Measurements from ENCODE around the gene RETREG1. TPM values are rescaled to one million over a fixed set of nuclear protein-coding genes. Genes with fewer than 3 reads are reported as not detected.

RETREG1 gene
- total and polyA plus RNA-seq, 2 experiments from 2014 or later = 2.3 to 3.6 TPM

GRCh38 chr5:16515532-16515931 is 101.3 kb downstream of the RETREG1 start:
- H2AFZ ChIP-seq = no peak overlapping the region

More at GRCh38 chr5:16515532-16515931, 101.3 kb downstream of the RETREG1 start:
- Mint-ChIP-seq H3K36me3 (ENCODE audit: low read depth) (no peaks in the 10 kb centered on the region), H3K4me3 (no peak overlapping the region), H3K4me1 (no peaks in the 10 kb centered on the region), H3K27ac (no peak overlapping the region), H3K27me3 (ENCODE audit: insufficient read depth, low read depth, poor library complexity) (no peaks in the 10 kb centered on the region), H3K9me3 (no peaks in the 10 kb centered on the region)
- no peak overlapping the region for H3K27ac ChIP-seq (ENCODE audit: low read depth)
- H3K27me3 ChIP-seq (ENCODE audit: insufficient read depth) = no peaks in the 10 kb centered on the region
- no peaks in the 10 kb centered on the region for H4K20me1 ChIP-seq (replicated peaks; ENCODE audit: insufficient read depth)
- no peaks in the 10 kb centered on the region for H3K4me1 ChIP-seq (ENCODE audit: insufficient read depth)
- no peaks in the 10 kb centered on the region for H3K36me3 ChIP-seq (ENCODE audit: insufficient read depth)
- TF ChIP-seq ZNF331 (CRISPR knock-in tag; IDR thresholded peaks at IDR 0.05; ENCODE audit: low read depth) = no peak
- no peak for TF ChIP-seq REST (IDR thresholded peaks at IDR 0.05; ENCODE audit: unreplicated experiment)
- no peak for TF ChIP-seq NANOG (IDR thresholded peaks at IDR 0.05; ENCODE audit: borderline replicate concordance)
- no peak for TF ChIP-seq EZH2 (IDR thresholded peaks at IDR 0.05; ENCODE audit: low read depth, unreplicated experiment)
- no peak for TF ChIP-seq STAT1 (IDR thresholded peaks at IDR 0.05; ENCODE audit: unreplicated experiment)
- no peak for TF ChIP-seq ZNF462 (CRISPR knock-in tag; IDR thresholded peaks at IDR 0.05)
- no peak for TF ChIP-seq CREB1 (CRISPR knock-in tag; IDR thresholded peaks at IDR 0.05; ENCODE audit: low read depth)
- TF ChIP-seq, protein P1, sequence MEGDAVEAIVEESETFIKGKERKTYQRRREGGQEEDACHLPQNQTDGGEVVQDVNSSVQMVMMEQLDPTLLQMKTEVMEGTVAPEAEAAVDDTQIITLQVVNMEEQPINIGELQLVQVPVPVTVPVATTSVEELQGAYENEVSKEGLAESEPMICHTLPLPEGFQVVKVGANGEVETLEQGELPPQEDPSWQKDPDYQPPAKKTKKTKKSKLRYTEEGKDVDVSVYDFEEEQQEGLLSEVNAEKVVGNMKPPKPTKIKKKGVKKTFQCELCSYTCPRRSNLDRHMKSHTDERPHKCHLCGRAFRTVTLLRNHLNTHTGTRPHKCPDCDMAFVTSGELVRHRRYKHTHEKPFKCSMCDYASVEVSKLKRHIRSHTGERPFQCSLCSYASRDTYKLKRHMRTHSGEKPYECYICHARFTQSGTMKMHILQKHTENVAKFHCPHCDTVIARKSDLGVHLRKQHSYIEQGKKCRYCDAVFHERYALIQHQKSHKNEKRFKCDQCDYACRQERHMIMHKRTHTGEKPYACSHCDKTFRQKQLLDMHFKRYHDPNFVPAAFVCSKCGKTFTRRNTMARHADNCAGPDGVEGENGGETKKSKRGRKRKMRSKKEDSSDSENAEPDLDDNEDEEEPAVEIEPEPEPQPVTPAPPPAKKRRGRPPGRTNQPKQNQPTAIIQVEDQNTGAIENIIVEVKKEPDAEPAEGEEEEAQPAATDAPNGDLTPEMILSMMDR (conservative IDR thresholded peaks at IDR 0.05; ENCODE audit: low read depth in 2 of 2) = no peak
- TF ChIP-seq, protein P2, sequence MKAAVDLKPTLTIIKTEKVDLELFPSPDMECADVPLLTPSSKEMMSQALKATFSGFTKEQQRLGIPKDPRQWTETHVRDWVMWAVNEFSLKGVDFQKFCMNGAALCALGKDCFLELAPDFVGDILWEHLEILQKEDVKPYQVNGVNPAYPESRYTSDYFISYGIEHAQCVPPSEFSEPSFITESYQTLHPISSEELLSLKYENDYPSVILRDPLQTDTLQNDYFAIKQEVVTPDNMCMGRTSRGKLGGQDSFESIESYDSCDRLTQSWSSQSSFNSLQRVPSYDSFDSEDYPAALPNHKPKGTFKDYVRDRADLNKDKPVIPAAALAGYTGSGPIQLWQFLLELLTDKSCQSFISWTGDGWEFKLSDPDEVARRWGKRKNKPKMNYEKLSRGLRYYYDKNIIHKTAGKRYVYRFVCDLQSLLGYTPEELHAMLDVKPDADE (IDR thresholded peaks at IDR 0.05) = no peak
- TF ChIP-seq POLR2AphosphoS5 (IDR thresholded peaks at IDR 0.05; ENCODE audit: low read depth) = no peak
- no peak for TF ChIP-seq ZNF114 (CRISPR knock-in tag; IDR thresholded peaks at IDR 0.05)
- TF ChIP-seq JUNB (IDR thresholded peaks at IDR 0.05; ENCODE audit: unreplicated experiment) = no peak
- TF ChIP-seq EZH2phosphoT487 (IDR thresholded peaks at IDR 0.05; ENCODE audit: unreplicated experiment) = no peak
- no peak for DNase-seq (ENCODE audit: low spot score)
- no peak for ATAC-seq
- no peak overlapping the region for H3K4me2 ChIP-seq
- H3K4me3 ChIP-seq = no peak overlapping the region
- H3K79me2 ChIP-seq (replicated peaks; ENCODE audit: insufficient read depth) = no peaks in the 10 kb centered on the region
- 0 out of 2 replicates have a peak, but pooled peaks cover 6% of the 10 kb centered on the region for H3K9me2 ChIP-seq (ENCODE audit: insufficient read depth)
- H3F3A ChIP-seq (replicated peaks; ENCODE audit: low read depth) = no peaks in the 10 kb centered on the region

All from GM23338 (cell line).